OCI-M2 (cell line): ENCODE results near the gene G6PC2.
"Not testable (repeated sequence)": the region's sequence is repeated elsewhere in the genome, so short reads cannot be mapped to it uniquely, and the experiment has no call there.

Experiments
- DNase-seq: peaks from one replicate; lab custom pipeline; 2025; ENCODE audit not compliant: unreplicated experiment; lab: John Stamatoyannopoulos, UW

The G6PC2 gene

GRCh38 chr2:168903888-168904287 is 2.8 kb downstream of the G6PC2 start:
- DNase-seq, result no peak

DNA sequence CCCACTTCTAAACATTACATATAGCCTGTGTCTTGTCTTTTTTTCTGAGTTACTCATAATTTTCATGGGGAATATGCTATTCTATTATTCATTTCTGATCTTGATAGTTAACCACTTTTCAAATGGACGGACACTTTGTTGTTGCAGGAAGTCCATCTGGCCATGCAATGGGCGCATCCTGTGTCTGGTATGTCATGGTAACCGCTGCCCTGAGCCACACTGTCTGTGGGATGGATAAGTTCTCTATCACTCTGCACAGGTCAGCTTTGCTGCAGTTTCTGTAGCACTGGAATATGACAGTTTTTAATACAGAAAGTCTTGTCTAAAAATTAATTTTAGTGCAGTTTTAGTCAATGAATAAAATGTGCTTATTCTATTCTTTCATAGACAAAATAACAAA is 3.3 kb downstream of the G6PC2 start:
- DNase-seq, result no peak

DNA sequence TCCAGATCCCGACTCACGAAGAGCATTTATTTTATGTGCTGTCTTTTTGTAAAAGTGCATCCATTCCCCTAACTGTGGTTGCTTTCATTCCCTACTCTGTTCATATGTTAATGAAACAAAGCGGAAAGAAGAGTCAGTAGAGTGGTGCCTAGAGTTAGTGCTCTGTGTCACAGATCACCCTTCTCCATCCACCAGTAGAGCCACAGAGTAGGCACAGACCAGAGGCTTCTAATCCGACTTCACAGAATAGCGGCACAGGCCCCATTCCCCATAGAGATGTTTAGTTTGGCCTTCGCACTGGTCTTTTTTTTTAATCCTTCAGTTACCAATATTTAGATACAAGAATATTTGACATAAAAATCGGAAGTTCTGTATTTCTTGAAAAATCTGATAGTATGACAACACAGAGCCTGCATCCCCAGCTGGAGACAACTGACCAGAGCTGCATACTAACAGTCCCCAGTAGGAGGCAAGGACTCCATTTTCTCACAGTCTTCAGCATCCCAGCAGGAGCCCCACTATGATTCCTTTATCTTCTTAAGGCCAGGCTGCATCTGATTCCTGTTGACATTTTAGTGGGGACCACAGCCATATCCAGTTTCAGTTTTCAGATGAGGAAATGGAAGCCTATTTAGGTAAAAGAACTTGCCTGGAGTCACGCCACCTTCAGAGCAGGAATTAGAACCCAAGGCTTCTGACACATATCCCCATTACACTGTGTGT is 7.0 kb downstream of the G6PC2 start:
- no peak for DNase-seq

DNA sequence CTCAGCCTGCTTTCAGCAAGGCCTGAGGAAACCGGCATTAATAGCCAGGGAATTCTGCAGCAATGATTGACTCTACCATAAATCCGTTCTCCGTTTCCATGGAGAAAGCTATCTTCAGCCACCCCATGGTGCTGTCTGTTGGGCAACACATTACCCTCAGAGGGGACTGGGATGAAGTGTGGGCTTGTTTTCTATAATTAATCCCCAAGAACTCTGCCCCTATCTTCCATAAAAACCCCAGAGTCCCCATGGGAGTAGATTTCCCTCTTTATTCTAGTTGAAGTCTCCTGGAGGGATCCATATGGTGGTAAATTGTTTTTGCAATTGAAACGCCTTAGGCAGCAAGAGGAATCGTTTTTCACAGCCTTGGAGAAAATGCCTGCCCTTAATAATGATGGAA is 9.2 kb downstream of the G6PC2 start:
- no peak for DNase-seq

- no peak for DNase-seq
These were observed 11.4 kb downstream of the G6PC2 start for GRCh38 chr2:168912466-168912865.

GRCh38 chr2:168912901-168913369 is 11.8 kb downstream of the G6PC2 start:
- no peak for DNase-seq

DNA sequence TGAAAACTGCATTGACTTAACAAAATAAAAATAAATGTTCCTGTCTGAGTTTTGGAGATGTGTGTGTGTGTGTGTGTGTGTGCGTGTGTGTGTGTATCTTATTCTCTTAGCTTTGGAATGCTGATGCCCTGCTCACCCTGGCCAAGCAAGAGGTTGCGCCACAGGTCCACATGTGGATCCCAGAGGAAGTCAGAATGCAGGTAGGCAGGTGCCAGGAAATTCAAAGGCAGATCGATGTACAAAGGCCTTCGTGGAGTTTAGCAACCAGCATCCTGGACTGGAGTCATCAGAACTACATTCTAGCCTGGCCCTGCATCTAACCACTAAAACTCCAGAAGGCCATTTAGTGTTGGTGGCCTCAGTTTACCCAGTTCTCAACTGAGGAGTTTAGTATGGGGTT is 12.4 kb downstream of the G6PC2 start:
- no peak for DNase-seq

GRCh38 chr2:168915441-168916330 is 14.6 kb downstream of the G6PC2 start:
- DNase-seq, result no peak

DNA sequence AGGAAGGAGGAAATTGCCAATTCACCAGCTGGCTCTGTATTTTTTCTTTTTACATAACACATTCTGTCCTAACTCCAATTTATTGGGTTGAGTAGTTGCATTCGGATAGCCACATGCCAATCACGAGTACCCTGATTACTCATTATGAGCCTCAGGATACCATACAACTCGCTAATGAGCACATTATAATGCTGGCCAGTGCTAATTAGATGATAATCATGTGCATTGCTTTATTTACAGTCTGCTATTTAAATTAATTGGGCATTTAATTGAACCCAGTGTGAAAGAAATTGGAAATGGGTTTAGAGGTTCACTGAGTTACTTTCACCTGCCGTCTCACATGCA is 15.2 kb downstream of the G6PC2 start:
- no peak for DNase-seq

GRCh38 chr2:168920504-168921157 is 19.5 kb downstream of the G6PC2 start:
- DNase-seq, result peak; percentile 14

GRCh38 chr2:168926621-168927386 is 25.7 kb downstream of the G6PC2 start:
- DNase-seq, result no peak

DNA sequence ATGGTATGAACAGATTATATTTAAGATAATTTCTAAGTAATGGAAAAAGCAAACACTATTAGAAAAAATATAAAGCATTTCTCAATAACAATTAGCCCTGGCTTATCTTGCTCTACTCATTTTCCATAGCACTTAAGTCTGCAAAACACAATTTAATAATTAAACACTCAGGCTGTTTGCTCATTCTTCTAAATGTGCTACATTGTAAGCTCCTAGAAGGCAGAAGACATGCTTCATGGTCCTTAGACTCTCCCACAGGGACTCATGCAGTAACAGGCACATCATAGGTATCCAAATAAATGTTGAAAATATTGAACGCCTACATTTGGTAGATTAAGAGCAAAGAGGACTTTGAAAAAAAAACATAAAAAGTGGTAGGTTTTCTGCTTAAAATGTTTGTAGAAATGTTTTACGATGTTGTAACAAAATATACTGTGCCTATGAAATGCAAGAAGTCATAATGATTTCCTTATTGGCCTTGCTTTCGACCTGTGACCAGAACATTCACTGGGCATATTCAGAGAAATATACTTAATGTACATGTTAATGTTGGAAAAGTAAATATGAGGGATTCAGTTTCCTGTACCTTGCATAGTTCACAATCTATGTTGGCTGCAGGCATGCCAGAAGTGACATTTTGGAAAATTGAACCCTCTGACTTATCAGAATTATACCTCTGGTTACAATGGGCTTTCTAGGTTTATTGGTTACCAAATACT is 27.2 kb downstream of the G6PC2 start:
- DNase-seq, result no peak

- DNase-seq, result no peak
These were observed 27.9 kb downstream of the G6PC2 start for GRCh38 chr2:168929031-168929430.

DNA sequence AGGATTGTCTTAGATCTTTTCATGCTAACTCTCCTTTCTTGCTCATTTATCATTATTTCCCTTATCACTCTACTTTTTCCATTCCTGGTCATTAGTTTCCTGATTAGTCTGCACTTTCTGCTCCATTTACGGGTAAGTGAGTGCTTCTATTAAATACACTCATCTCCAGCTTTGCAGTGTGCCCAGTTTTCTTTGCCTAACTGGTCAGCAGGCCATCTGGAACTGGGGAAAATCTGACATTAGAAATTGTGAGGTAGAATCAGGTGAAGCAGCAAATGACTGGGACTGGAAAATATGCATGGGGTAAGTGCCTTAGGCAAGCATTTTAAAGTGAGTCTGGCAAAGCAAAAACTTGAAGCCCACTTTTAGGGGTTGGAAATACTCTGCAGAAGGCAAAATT is 29.2 kb downstream of the G6PC2 start:
- DNase-seq, result no peak

DNA sequence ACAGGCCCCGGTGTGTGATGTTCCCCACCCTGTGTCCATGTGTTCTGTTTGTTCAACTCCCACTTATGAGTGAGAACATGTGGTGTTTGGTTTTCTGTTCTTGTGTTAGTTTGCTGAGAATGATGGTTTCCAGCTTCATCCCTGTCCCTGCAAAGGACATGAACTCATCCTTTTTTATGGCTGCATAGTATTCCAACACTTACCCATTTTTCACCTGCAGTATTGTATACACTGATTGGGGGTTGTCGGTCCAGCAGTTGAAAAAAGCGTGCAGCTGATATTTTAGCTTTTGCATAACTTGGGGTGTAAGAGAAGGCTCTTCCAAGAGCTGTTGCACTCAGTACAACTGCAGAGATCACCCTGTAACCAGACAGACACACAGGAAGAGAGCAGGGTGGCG is 31.1 kb downstream of the G6PC2 start:
- DNase-seq, result not testable (repeated sequence)

DNA sequence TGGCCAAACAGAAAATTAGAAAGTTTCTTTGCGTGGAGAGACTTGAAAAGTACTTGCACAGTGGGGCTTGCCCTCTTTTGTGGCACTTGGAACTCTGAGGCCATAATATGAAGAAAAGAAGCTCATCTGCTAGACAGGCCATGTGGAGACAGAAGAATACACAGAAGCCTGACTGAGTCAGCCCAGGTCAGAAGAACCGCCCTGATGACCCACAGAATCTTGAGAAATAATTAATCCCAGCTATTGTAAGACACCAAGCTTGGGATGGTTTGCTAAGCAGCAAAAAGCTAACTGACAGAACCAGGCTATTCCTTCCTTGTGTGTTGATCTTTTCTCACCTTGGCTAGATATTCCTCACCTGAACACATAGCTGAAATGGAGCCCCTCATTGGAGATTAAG is 33.7 kb downstream of the G6PC2 start:
- no peak for DNase-seq

GRCh38 chr2:168935810-168936581 is 34.9 kb downstream of the G6PC2 start:
- DNase-seq, result peak; percentile 51

GRCh38 chr2:168939061-168939460 is 38.0 kb downstream of the G6PC2 start:
- DNase-seq, result no peak

GRCh38 chr2:168939918-168940317 is 38.8 kb downstream of the G6PC2 start:
- no peak for DNase-seq

GRCh38 chr2:168941297-168941696 is 40.2 kb downstream of the G6PC2 start:
- no peak for DNase-seq
